Measurements from ENCODE around the gene KCNJ6.

The KCNJ6 gene

GRCh38 chr21:37562920-37563640, 353.2 kb downstream of the KCNJ6 start:
- DNase-seq, result no peak

- no peak for DNase-seq
Observed at GRCh38 chr21:37561941-37562919, 354.0 kb downstream of the KCNJ6 start.

- DNase-seq, result no peak
Observed at GRCh38 chr21:37561506-37561905, 354.8 kb downstream of the KCNJ6 start.

- no peak for DNase-seq
Observed at GRCh38 chr21:37560385-37560784, 355.9 kb downstream of the KCNJ6 start.

GRCh38 chr21:37558676-37559211, 357.5 kb downstream of the KCNJ6 start:
- no peak for DNase-seq

Data from NCI-H1930 (cell line).